ENCODE results near the gene LY6G5C.

GRCh38 chr6:31634131-31634530 is 46.7 kb downstream of the LY6G5C start:
- TF ChIP-seq CTCF (IDR thresholded peaks at IDR 0.05), result no peak
- TF ChIP-seq POLR2A (IDR thresholded peaks at IDR 0.05), result no peak

Data from esophagus squamous epithelium (tissue), 4 donors.